PC-9 (cell line): ENCODE data around the gene LRRC4C. TPM values are rescaled to one million over a fixed set of nuclear protein-coding genes. Genes with fewer than 3 reads are reported as not detected.

ENCODE experiments used
- BruUV-seq: library from RNA; stranded (reverse); fragments of 400-500 nt; replicated peaks from 2 replicates; lab custom pipeline; 2021; lab: Mats Ljungman, UMichigan
- CTCF ChIA-PET: fragments of 300-600 bp; sonication (Branson Sonifier 250); formaldehyde crosslinking; loops from one replicate; lab custom pipeline; 2022; ENCODE audit warnings: antibody characterized with exemption; lab: Charles Lee
- POLR2A ChIA-PET: fragments of 300-600 bp; sonication (Branson Sonifier 250); formaldehyde crosslinking; loops from one replicate; lab custom pipeline; 2022; ENCODE audit warnings: antibody characterized with exemption; ENCODE audit not compliant: unreplicated experiment; lab: Charles Lee
- DNase-seq, 2 experiments: peaks; one replicate each; pipeline versions ENCODE4 v3.0.0 to v3.0.0-alpha.2; 2015 to 2022; ENCODE audit warnings: mixed read lengths in 1 of 2
- H2AFZ ChIP-seq: fragments of 200-600 bp; sonication (generic); 2 replicates; pipeline ENCODE4 v1.8.1; 2017; ENCODE audit warnings: antibody characterized with exemption
- H3F3A ChIP-seq: fragments of 200-600 bp; sonication (generic); 2 replicates; pipeline ENCODE4 v1.8.1; 2017; ENCODE audit warnings: antibody characterized with exemption, mild to moderate bottlenecking, low read depth; ENCODE audit not compliant: insufficient read depth
- H3K27ac ChIP-seq: fragments of 200-600 bp; sonication (generic); 2 replicates; pipeline ENCODE4 v1.6.1; 2016; ENCODE audit warnings: mixed run types
- H3K27me3 ChIP-seq: fragments of 200-600 bp; sonication (generic); 2 replicates; pipeline ENCODE4 v1.6.1; 2016; ENCODE audit warnings: low read depth, mixed run types; ENCODE audit not compliant: insufficient read depth
- H3K36me3 ChIP-seq: fragments of 200-600 bp; sonication (generic); 2 replicates; pipeline ENCODE4 v1.6.1; 2016; ENCODE audit warnings: low read depth, mixed run types
- H3K4me1 ChIP-seq: fragments of 200-600 bp; sonication (generic); replicated peaks from 2 replicates; pipeline ENCODE4 v1.6.1; 2016; ENCODE audit warnings: mixed run types; ENCODE audit not compliant: insufficient read depth
- H3K4me2 ChIP-seq: fragments of 200-600 bp; sonication (generic); 2 replicates; pipeline ENCODE4 v1.6.1; 2017; ENCODE audit warnings: mixed run types
- H3K4me3 ChIP-seq: fragments of 200-600 bp; sonication (generic); 2 replicates; pipeline ENCODE4 v1.6.1; 2016; ENCODE audit warnings: mixed run types
- H3K79me2 ChIP-seq: fragments of 200-600 bp; sonication (generic); 2 replicates; pipeline ENCODE4 v1.6.1; 2017; ENCODE audit warnings: low read depth, mixed run types
- H3K9me2 ChIP-seq: fragments of 200-600 bp; sonication (generic); 2 replicates; pipeline ENCODE4 v1.8.1; 2017; ENCODE audit warnings: mild to moderate bottlenecking; ENCODE audit not compliant: insufficient read depth
- H3K9me3 ChIP-seq: fragments of 200-600 bp; sonication (generic); 2 replicates; pipeline ENCODE4 v1.8.1; 2016; ENCODE audit warnings: low read depth; ENCODE audit not compliant: insufficient read depth
- H4K20me1 ChIP-seq: fragments of 200-600 bp; sonication (generic); 2 replicates; pipeline ENCODE4 v1.8.1; 2017; ENCODE audit not compliant: insufficient read depth
- CTCF ChIP-seq: fragments of 200-600 bp; sonication (generic); conservative IDR thresholded peaks from 2 replicates; pipeline ENCODE4 v1.6.1; 2017; ENCODE audit warnings: mixed run types, antibody characterized with exemption, mild to moderate bottlenecking, moderate library complexity
- EZH2 ChIP-seq: fragments of 200-600 bp; sonication (generic); IDR thresholded peaks from 2 replicates; pipeline ENCODE4 v1.8.0; 2017; ENCODE audit warnings: antibody characterized with exemption, low read depth
- intact Hi-C: fragments of 100-400 bp; cut with micrococcal nuclease; formaldehyde crosslinking; loops from one replicate; pipeline ENCODE4 v1.10.0; 2022; ENCODE audit not compliant: unreplicated experiment
- total RNA-seq: library from RNA; stranded (reverse); gene quantifications from 2 replicates; pipeline ENCODE4 v1.2.3, GENCODE V29; 2021

The LRRC4C gene
- total RNA-seq, 1 experiment from 2014 or later, result not detected

GRCh38 chr11:41419901-41420300 lies 39.6 kb downstream of the LRRC4C start:
- no peaks in the 10 kb centered on the region for H3K36me3 ChIP-seq
- H3K27me3 ChIP-seq, result no peaks in the 10 kb centered on the region
- H3K9me3 ChIP-seq, result no peaks in the 10 kb centered on the region
- H2AFZ ChIP-seq, result no peak overlapping the region
- ChIA-PET CTCF (no interaction called here), POLR2A (no interaction called here)
- DNase-seq, result no peak
- H3F3A ChIP-seq, result no peaks in the 10 kb centered on the region
- TF ChIP-seq CTCF, result no peak
- no peak for TF ChIP-seq EZH2
- BruUV-seq, result no TSS peak
- no peaks in the 10 kb centered on the region for H4K20me1 ChIP-seq
- H3K4me2 ChIP-seq, result no peak overlapping the region
- no peaks in the 10 kb centered on the region for H3K4me1 ChIP-seq
- no peaks in the 10 kb centered on the region for H3K79me2 ChIP-seq
- no peak overlapping the region for H3K27ac ChIP-seq
- no peaks in the 10 kb centered on the region for H3K9me2 ChIP-seq
- H3K4me3 ChIP-seq, result no peak overlapping the region
- intact Hi-C loops, result no loop called here

GRCh38 chr11:41414771-41415440 lies 44.5 kb downstream of the LRRC4C start:
- Histone ChIP-seq H3K27me3 (no peaks in the 10 kb centered on the region; the same call in 1 of the 2 replicates), H4K20me1 (no peaks in the 10 kb centered on the region), H2AFZ (no peak overlapping the region), H3K27ac (no peak overlapping the region), H3K4me2 (no peak overlapping the region), H3K4me1 (no peaks in the 10 kb centered on the region), H3F3A (no peaks in the 10 kb centered on the region), H3K9me3 (no peaks in the 10 kb centered on the region), H3K4me3 (no peak overlapping the region), H3K9me2 (no peaks in the 10 kb centered on the region; the same call in 1 of the 2 replicates), H3K79me2 (no peaks in the 10 kb centered on the region), H3K36me3 (no peaks in the 10 kb centered on the region)
- TF ChIP-seq EZH2, result no peak
- no peak for TF ChIP-seq CTCF
- DNase-seq, result no peak
- CTCF ChIA-PET, result no interaction called here
- BruUV-seq, result no TSS peak
- intact Hi-C loops, result no loop called here
- POLR2A ChIA-PET, result no interaction called here

- Histone ChIP-seq H3K4me1 (no peaks in the 10 kb centered on the region), H3K4me2 (no peak overlapping the region), H2AFZ (no peak overlapping the region), H3K79me2 (no peaks in the 10 kb centered on the region), H3F3A (no peaks in the 10 kb centered on the region), H3K27me3 (no peaks in the 10 kb centered on the region; the same call in 1 of the 2 replicates), H3K27ac (no peak overlapping the region), H3K36me3 (no peaks in the 10 kb centered on the region), H3K9me3 (no peaks in the 10 kb centered on the region), H4K20me1 (no peaks in the 10 kb centered on the region), H3K4me3 (no peak overlapping the region), H3K9me2 (no peaks in the 10 kb centered on the region; the same call in 1 of the 2 replicates)
- TF ChIP-seq EZH2 (no peak), CTCF (no peak)
- ChIA-PET CTCF (no interaction called here), POLR2A (no interaction called here)
- no TSS peak for BruUV-seq
- intact Hi-C loops, result no loop called here
- no peak for DNase-seq
These were observed 45.6 kb downstream of the LRRC4C start for GRCh38 chr11:41413843-41414242.
